Measurements from ENCODE around the gene JAG2.

JAG2 gene

GRCh38 chr14:105135700-105136395 is 32.7 kb downstream of the JAG2 start:
- Histone ChIP-seq H3K9ac (ENCODE audit: insufficient read length, low read depth) (no peak overlapping the region), H3K9me3 (ENCODE audit: insufficient read depth, low read length) (peaks cover 28% of the 10 kb centered on the region), H3K27me3 (ENCODE audit: insufficient read depth, insufficient read length) (no peaks in the 10 kb centered on the region), H3K4me3 (ENCODE audit: insufficient read length, low read depth) (no peak overlapping the region), H3K36me3 (ENCODE audit: insufficient read depth, insufficient read length, low read length) (peaks cover 5% of the 10 kb centered on the region), H3K4me1 (ENCODE audit: insufficient read depth, insufficient read length) (peaks cover 7% of the 10 kb centered on the region)
- no peak for DNase-seq (ENCODE audit: low read depth, low spot score)
- TF ChIP-seq YY1 (IDR thresholded peaks at IDR 0.05; ENCODE audit: insufficient read depth, insufficient read length) (no peak), SUZ12 (IDR thresholded peaks at IDR 0.05; ENCODE audit: extremely low read depth, insufficient read depth, insufficient read length) (no peak), ZNF274 (IDR thresholded peaks at IDR 0.05; ENCODE audit: low read depth, low read length) (no peak)

GRCh38 chr14:105132921-105133654 is 35.5 kb downstream of the JAG2 start:
- no peak for DNase-seq (ENCODE audit: low read depth, low spot score)
- Histone ChIP-seq H3K27me3 (ENCODE audit: insufficient read depth, insufficient read length) (no peaks in the 10 kb centered on the region), H3K9me3 (ENCODE audit: insufficient read depth, low read length) (peaks cover 11% of the 10 kb centered on the region), H3K4me3 (ENCODE audit: insufficient read length, low read depth) (no peak overlapping the region), H3K9ac (ENCODE audit: insufficient read length, low read depth) (no peak overlapping the region), H3K36me3 (ENCODE audit: insufficient read depth, insufficient read length, low read length) (no peaks in the 10 kb centered on the region), H3K4me1 (ENCODE audit: insufficient read depth, insufficient read length) (peaks cover 3% of the 10 kb centered on the region)
- no peak for TF ChIP-seq ZNF274 (IDR thresholded peaks at IDR 0.05; ENCODE audit: low read depth, low read length)
- no peak for TF ChIP-seq YY1 (IDR thresholded peaks at IDR 0.05; ENCODE audit: insufficient read depth, insufficient read length)
- no peak for TF ChIP-seq SUZ12 (IDR thresholded peaks at IDR 0.05; ENCODE audit: extremely low read depth, insufficient read depth, insufficient read length)

GRCh38 chr14:105131241-105131640 is 37.3 kb downstream of the JAG2 start:
- Histone ChIP-seq H3K27me3 (ENCODE audit: insufficient read depth, insufficient read length) (no peaks in the 10 kb centered on the region), H3K36me3 (ENCODE audit: insufficient read depth, insufficient read length, low read length) (no peaks in the 10 kb centered on the region), H3K9me3 (ENCODE audit: insufficient read depth, low read length) (peaks cover 11% of the 10 kb centered on the region), H3K4me1 (ENCODE audit: insufficient read depth, insufficient read length) (no peaks in the 10 kb centered on the region), H3K4me3 (ENCODE audit: insufficient read length, low read depth) (no peak overlapping the region), H3K9ac (ENCODE audit: insufficient read length, low read depth) (no peak overlapping the region)
- no peak for DNase-seq (ENCODE audit: low read depth, low spot score)
- TF ChIP-seq SUZ12 (IDR thresholded peaks at IDR 0.05; ENCODE audit: extremely low read depth, insufficient read depth, insufficient read length) (no peak), YY1 (IDR thresholded peaks at IDR 0.05; ENCODE audit: insufficient read depth, insufficient read length) (no peak), ZNF274 (IDR thresholded peaks at IDR 0.05; ENCODE audit: low read depth, low read length) (no peak)

GRCh38 chr14:105128059-105128458 is 40.5 kb downstream of the JAG2 start:
- DNase-seq (ENCODE audit: low read depth, low spot score) = no peak
- H3K9me3 ChIP-seq (ENCODE audit: insufficient read depth, low read length) = peaks cover 11% of the 10 kb centered on the region
- no peak overlapping the region for H3K4me3 ChIP-seq (ENCODE audit: insufficient read length, low read depth)
- no peak overlapping the region for H3K9ac ChIP-seq (ENCODE audit: insufficient read length, low read depth)
- H3K27me3 ChIP-seq (ENCODE audit: insufficient read depth, insufficient read length) = no peaks in the 10 kb centered on the region
- TF ChIP-seq SUZ12 (IDR thresholded peaks at IDR 0.05; ENCODE audit: extremely low read depth, insufficient read depth, insufficient read length) = no peak
- TF ChIP-seq ZNF274 (IDR thresholded peaks at IDR 0.05; ENCODE audit: low read depth, low read length) = no peak
- no peak for TF ChIP-seq YY1 (IDR thresholded peaks at IDR 0.05; ENCODE audit: insufficient read depth, insufficient read length)
- H3K36me3 ChIP-seq (ENCODE audit: insufficient read depth, insufficient read length, low read length) = no peaks in the 10 kb centered on the region
- no peaks in the 10 kb centered on the region for H3K4me1 ChIP-seq (ENCODE audit: insufficient read depth, insufficient read length)

DNA sequence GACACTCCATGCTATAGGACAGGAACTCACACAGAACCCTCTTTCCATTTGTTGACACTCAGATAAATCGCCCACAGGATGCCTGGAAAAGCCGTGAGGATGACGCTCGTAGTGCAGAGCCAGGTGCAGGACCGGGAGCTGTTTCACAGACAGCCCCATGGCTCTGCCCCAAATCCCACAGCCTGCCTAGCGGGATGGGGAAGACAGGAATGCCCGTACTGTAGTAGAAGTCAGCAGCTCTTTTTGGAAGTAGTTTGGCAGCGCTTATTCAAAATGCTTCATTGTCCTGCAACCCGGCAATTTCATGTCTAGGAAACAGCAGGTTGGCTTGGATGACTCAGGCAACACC is 41.6 kb downstream of the JAG2 start:
- no peak for DNase-seq (ENCODE audit: low read depth, low spot score)
- Histone ChIP-seq H3K9me3 (ENCODE audit: insufficient read depth, low read length) (peaks cover 15% of the 10 kb centered on the region), H3K9ac (ENCODE audit: insufficient read length, low read depth) (no peak overlapping the region), H3K27me3 (ENCODE audit: insufficient read depth, insufficient read length) (no peaks in the 10 kb centered on the region), H3K4me3 (ENCODE audit: insufficient read length, low read depth) (no peak overlapping the region), H3K4me1 (ENCODE audit: insufficient read depth, insufficient read length) (no peaks in the 10 kb centered on the region), H3K36me3 (ENCODE audit: insufficient read depth, insufficient read length, low read length) (no peaks in the 10 kb centered on the region)
- no peak for TF ChIP-seq ZNF274 (IDR thresholded peaks at IDR 0.05; ENCODE audit: low read depth, low read length)
- TF ChIP-seq SUZ12 (IDR thresholded peaks at IDR 0.05; ENCODE audit: extremely low read depth, insufficient read depth, insufficient read length) = no peak
- no peak for TF ChIP-seq YY1 (IDR thresholded peaks at IDR 0.05; ENCODE audit: insufficient read depth, insufficient read length)

- no peak for DNase-seq (ENCODE audit: low read depth, low spot score)
- no peak overlapping the region for H3K4me3 ChIP-seq (ENCODE audit: insufficient read length, low read depth)
Measured at GRCh38 chr14:105126126-105126980, 42.2 kb downstream of the JAG2 start.

DNA sequence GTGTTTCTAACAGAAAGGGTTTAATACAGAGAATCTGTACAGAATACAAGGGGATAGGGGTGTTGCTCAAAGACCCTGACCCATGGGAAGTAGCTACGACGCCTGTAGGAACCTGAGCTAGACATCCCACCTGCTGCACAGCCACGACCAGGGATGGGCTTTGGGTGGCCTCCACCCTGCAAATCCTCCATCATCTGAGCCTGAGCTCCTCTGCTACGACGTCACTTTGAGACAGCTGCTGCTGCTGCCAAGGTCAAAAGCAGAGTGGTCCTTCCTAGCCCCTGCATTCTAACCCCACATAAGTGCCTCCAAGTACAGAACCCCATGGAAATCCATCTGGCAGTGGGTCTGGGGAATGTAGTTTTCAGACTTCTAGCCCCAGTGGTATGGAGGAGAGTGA is 43.8 kb downstream of the JAG2 start:
- DNase-seq (ENCODE audit: low read depth, low spot score) = no peak
- no peaks in the 10 kb centered on the region for H3K36me3 ChIP-seq (ENCODE audit: insufficient read depth, insufficient read length, low read length)
- TF ChIP-seq SUZ12 (IDR thresholded peaks at IDR 0.05; ENCODE audit: extremely low read depth, insufficient read depth, insufficient read length) (no peak), ZNF274 (IDR thresholded peaks at IDR 0.05; ENCODE audit: low read depth, low read length) (no peak), YY1 (IDR thresholded peaks at IDR 0.05; ENCODE audit: insufficient read depth, insufficient read length) (no peak)
- no peaks in the 10 kb centered on the region for H3K27me3 ChIP-seq (ENCODE audit: insufficient read depth, insufficient read length)
- H3K4me1 ChIP-seq (ENCODE audit: insufficient read depth, insufficient read length) = no peaks in the 10 kb centered on the region
- no peak overlapping the region for H3K4me3 ChIP-seq (ENCODE audit: insufficient read length, low read depth)
- no peak overlapping the region for H3K9ac ChIP-seq (ENCODE audit: insufficient read length, low read depth)
- H3K9me3 ChIP-seq (ENCODE audit: insufficient read depth, low read length) = peaks cover 16% of the 10 kb centered on the region; the same call in 1 of the 2 replicates

More at GRCh38 chr14:105126126-105126980, 42.2 kb downstream of the JAG2 start:
- Histone ChIP-seq H3K4me1 (ENCODE audit: insufficient read depth, insufficient read length) (no peaks in the 10 kb centered on the region), H3K9me3 (ENCODE audit: insufficient read depth, low read length) (peaks cover 14% of the 10 kb centered on the region), H3K9ac (ENCODE audit: insufficient read length, low read depth) (no peak overlapping the region), H3K27me3 (ENCODE audit: insufficient read depth, insufficient read length) (no peaks in the 10 kb centered on the region), H3K36me3 (ENCODE audit: insufficient read depth, insufficient read length, low read length) (no peaks in the 10 kb centered on the region)
- TF ChIP-seq ZNF274 (IDR thresholded peaks at IDR 0.05; ENCODE audit: low read depth, low read length) = no peak
